ENCODE measurements around the gene ORC4.
A peak's percentile ranks its signal among the peaks of the same experiment; 100 is the strongest.

ORC4 gene

DNA sequence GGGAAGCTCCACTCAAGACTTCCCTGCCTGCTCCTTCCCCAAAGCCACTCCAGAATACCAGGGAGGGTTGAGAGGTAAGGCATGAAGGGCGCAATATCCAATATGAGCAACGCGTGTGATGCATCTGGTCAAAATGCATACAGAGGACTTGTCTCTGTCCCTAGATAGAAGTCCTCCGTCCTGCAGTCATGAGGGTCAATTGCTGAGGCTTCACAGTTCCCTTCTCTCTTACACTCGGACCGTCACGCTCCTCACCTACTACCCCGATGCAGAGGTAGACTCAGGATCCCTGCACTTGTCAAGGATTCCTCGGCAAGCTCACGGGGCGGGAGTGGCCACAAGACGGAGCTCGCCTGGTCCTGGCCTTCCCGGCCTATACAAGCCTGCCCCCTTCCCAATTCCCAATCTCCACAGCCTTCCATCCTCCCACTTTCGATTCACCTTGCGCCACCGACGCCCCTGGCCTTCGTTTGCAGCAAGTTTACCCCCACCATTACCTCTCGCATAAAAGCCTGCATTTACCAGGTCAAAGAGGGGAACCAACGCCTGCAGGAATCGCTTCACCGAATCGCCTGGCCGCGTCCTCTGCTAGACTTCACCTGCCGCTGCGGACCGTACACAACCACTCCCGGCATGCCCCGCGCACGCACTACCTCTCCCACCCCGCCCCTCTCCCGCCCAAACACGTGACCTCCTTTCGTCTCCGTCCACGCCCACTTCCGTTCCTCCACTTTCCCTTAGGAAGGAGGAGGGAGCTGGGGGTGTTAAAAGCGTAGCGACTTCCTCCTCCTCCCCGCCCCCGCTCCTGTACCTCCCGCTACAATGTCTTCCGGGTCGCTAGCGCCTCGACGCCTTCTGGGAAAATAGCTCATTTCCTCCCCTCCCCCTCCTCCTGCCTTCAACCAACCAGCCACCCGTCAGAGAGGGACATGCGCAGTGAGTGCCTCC is at the start of gene ORC4:
TSS of gene ORC4 (minus strand) at position 627 of the 948 bp plus-strand sequence. CDS start 44,779 bp downstream, outside the sequence.
- peak; percentile 96 for DNase-seq

DNA sequence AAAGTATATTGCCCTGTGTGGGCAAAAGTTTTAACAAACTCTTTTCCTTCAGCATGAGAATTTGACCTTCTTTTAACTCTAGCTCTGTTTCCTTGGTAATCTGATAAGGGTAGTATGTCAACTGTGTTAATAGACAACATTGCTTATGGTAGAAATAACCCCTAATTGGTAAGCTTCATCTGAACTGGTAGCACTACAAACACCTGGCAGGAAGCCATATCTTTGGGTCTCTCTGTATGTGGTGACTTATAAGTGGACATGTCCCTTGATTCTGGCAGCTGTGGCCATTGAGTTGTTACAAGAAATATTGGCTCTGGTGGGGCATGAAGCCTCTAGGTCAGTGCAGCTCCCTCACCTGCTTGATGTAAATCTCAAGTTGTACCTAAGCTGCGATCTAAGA is 47.3 kb upstream of the ORC4 start:
- no peak for DNase-seq

DNA sequence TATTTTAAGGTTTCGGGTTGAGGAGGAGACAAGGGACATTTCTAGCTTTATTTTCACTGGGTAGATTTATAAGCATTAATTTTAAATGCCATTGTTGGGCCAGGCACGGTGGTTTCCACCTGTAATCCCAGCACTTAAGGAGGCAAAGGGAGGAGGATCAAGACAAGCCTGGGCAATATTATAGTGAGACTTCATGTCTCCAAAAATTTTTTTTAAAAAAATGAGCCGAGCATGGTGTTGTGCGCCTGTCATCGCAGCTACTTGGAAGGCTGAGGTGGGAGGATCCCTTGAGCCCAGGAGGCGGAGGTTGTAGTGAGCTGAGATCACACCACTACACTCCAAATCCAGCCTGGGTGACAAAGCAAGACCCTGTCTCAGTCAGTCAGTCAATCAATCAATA is 45.4 kb upstream of the ORC4 start:
- DNase-seq: no peak

GRCh38 chr2:148063633-148064032 is 43.1 kb upstream of the ORC4 start:
- no peak for DNase-seq

GRCh38 chr2:148058641-148059040 is 38.1 kb upstream of the ORC4 start:
- DNase-seq: no peak

- DNase-seq: no peak
Observed at GRCh38 chr2:148052687-148053086, 32.1 kb upstream of the ORC4 start.

- no peak for DNase-seq
Observed at GRCh38 chr2:148049284-148049683, 28.7 kb upstream of the ORC4 start.

DNA sequence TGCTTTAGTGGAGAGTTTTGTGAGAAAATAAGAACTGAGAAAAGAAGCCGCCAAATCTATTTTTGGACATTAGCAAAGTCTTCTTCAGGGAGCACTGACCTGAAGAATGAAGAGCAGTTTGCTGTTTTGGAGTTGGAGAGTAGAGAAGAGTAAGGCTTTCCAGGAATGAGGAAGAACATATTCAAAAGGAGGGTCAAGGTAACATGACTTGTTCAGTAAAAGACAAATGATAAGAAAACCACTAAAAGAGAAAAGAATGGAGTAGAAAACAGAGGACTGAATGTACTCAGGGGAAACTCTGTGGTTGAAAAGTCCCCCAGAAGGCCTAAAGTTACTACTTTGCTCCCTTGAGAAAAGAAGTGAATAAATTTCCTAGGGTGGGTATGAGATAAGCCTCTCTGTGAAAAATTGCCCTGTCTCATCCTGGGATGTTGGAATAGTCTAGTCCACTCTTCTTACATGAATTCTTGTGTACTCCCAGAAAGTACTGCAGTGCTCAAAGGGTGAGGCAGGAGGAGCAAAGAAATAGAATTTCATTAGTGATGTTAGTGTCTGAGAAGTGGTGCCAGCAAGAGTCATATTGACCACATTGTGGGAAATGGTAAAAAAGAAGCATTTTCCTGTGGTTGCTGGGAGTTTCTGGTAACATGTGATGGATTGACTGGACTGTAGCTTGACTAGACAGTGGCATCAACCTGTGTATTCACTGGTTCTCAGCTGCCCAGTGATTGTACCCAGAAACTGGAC is 28.1 kb upstream of the ORC4 start:
- DNase-seq: no peak

DNA sequence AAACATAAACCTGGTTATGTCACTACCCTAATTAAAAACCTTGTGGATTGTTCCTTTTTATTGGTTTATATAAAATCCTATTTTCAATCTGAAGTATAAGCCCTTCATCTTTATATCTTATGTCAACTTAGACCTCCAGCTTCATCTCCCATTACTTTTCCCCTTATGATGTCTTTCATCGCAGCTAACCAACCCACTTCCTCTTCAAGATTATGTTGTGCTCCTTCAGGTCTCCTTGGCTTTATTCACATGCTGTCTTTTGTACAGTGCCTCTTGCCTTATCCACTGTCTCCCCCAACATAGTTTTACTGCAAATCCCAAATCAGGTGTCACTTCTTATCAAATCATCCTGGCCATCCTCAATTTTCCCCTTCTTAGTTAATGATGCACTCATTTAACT is 26.3 kb upstream of the ORC4 start:
- no peak for DNase-seq

GRCh38 chr2:148044322-148044721 is 23.8 kb upstream of the ORC4 start:
- DNase-seq: no peak

DNA sequence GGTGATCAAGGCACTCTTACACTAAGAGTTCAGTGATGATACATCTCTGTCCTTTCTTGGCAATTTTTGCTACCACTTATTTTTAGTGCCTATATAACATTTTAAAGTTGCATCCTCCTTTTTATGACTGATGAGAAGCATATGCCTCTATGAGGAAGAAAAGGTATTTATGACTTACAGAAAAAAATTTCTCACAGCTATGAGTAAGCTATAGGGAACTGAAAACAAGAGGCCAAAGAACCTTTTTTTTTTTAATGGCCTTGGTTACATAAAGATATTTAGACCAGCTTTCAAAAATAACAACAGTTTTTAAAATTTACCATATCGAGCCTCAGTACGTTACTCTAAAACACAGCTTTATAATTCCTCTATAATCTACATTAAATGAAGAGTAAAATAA is 21.7 kb upstream of the ORC4 start:
- no peak for DNase-seq

GRCh38 chr2:148039783-148040182 is 19.2 kb upstream of the ORC4 start:
- DNase-seq: no peak

DNA sequence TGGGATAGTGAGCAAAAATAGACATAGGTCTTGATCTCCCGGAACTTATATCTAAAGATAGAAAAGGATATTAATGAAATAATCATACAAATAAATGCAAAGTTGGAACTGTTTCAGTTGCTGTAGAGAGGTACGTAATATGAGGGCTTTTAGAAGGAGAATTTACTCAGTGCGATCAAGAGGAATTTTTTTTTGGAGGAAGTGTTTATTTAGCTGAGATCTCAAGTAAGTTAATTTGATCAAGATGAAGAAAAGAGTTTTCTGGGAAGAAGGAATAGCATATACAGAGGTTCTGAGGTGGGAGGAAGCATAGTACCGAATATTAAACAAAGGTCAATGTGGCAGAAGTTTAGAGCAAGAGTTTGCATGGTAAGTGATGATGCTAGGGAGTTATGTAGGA is 11.7 kb upstream of the ORC4 start:
- DNase-seq: no peak

DNA sequence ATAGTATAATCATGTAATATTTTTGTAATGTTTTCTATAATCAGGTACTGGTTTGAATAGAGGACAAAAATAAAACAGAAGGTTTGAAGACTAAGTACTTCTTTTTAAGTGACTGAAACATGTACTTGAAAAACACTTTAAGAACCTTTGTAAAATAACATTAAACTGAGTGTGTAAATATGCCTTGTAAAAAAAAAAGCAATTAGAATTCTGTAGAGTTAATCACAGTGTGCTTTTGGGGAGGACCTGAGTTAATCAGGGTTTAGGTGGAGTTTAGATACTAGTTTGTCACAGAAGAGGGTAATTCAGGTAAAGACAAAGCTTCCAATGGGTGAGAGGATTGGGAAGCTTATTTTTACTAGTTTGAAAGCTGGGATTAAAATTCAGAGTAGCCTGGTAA is 10.6 kb upstream of the ORC4 start:
- no peak for DNase-seq

- no peak for DNase-seq
Observed at GRCh38 chr2:148028781-148029180, 8.2 kb upstream of the ORC4 start.

- DNase-seq: no peak
Observed at GRCh38 chr2:148027822-148028221, 7.3 kb upstream of the ORC4 start.

DNA sequence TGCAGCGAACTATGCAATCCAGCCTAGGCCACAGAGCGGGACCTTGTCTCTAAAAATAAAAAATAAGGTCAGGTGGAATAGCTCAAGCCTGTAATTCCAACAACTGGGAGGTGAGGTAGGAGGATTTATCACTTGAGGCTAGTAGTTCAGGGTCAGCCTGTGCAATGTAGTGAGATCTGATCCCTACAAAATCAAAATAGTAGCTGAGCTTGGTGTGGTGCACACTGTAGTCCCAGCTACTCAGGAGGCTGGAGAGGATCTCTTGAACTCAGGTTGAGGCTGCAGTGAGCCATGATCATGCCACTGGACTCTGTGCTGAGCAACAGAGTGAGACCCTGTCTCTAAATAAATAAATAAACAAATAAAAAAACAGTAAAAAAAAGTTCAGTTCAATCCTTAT is 6.0 kb upstream of the ORC4 start:
- DNase-seq: no peak

DNA sequence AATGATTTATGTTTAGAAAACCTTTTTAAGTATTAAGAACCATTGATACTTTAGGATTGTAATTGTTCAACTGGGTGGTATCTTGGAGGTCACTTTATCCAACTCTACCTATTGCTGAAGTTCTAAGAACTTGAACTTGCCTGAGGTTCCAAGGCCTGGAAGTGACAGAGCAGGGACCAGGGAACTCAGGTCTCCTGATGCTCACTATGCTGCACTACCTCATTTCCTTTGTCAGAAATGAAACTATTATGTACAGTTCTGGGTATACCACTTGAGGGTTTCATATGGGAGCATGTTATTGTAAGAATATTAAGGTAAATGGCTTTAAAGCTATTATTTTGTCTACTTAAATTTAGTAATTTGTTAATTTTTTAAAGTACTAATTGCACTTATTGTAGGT is 3.3 kb upstream of the ORC4 start:
- DNase-seq: no peak

DNA sequence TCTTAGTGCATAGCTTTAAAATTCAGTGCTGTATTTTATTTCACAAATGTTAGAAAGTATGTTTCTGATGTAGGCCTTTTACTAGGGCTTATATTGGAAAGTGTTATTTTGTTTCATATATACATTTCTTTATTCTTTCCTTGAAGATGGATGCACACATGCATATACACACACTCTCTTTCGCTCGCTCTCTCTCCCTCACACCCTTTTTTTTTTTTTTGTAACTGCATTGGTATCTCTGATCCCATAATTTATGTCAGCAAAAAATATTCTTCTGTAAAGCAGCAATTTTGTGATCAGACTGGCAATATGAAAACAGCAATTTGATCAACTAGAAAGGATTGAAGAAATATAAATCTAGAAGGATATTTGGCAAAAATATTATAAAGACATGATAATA is 2.3 kb upstream of the ORC4 start:
- DNase-seq: no peak

- DNase-seq: no peak
Observed at GRCh38 chr2:148022351-148022750, 1.8 kb upstream of the ORC4 start.

GRCh38 chr2:148021886-148022285 is 1.3 kb upstream of the ORC4 start:
- DNase-seq: no peak

DNA sequence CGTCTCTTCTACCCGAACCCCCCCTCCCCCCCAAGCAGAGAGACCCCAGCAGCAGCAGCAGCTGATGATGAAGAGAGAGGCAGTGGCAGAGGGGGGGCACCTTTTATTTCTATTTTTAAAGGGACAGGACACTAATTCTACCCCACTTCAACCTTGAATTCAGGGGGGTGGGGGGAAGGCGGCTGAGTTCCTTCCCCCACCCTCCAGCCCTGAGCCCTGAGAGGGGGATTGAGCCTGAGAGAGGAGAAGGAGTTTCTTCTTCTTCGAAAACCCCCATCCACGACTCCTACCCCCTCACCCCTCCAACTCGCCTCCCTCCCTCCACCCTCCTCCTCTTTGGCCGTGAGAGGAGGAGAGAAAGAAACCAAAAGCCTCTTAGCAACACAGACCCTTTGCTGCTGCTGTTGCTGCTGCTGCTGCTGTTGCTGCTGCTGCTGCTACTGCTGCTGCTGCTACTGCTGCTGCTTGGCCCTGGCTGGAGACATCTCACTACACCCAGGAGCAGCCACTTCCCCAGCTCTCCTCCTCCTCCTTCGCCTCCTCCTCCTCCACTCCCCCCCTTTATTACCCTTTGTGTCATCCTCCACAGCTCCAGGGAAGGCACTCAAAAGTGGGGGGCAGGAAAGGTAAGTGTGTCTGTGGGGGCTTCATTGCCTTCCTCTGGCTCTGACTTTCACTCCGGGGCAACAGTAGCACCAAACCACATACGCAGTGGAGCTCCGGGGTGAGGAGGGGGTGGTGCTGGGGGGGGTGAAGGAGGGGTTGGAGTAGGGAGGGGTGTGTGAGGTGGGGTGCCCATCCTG is 723 bp upstream of the ORC4 start, which contains the start of gene MBD5:
TSS of gene MBD5 (plus strand) at position 33 of the 803 bp plus-strand sequence.
- DNase-seq: no peak

DNA sequence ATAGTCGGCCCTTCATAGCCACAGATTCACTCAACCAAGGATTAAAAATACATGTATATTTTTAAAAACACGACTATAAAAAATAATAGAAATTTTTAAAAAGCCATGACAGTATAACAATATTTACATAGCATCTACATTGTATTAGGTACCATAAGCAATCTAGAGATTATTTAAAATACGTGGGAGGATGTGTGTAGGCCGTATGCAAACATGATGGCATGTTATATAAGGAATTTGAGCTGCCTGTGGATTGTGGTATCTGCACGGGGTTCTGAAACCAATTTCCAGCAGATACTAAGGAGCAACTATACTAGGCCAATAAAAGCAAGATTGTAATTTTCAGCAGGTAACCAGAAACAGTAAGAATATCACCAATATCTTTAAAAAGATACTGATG is 5.9 kb downstream of the ORC4 start:
- no peak for DNase-seq

Data from right forelimb (tissue), 1 donor.